H1 (cell line): ENCODE data around the gene RBMS1. TPM values are rescaled to one million over a fixed set of nuclear protein-coding genes. Genes with fewer than 3 reads are reported as not detected.

Source experiments
- CTCF ChIA-PET: fragments of 300-600 bp; sonication (Branson Sonifier 250); formaldehyde crosslinking; loops from one replicate; lab custom pipeline; 2021; ENCODE audit not compliant: partially characterized antibody; lab: Charles Lee
- POLR2A ChIA-PET: fragments of 300-600 bp; sonication (Branson Sonifier 250); formaldehyde crosslinking; loops from one replicate; lab custom pipeline; 2021; ENCODE audit warnings: inconsistent platforms; ENCODE audit not compliant: partially characterized antibody; lab: Charles Lee
- DNase-seq, 2 experiments: peaks; one replicate each; pipeline versions ENCODE4 v3.0.0 to v3.0.0-alpha.2; 2010 to 2022; ENCODE audit warnings: low spot score in 2 of 2, low read depth in 1 of 2, mixed read lengths in 1 of 2
- FAIRE-seq: peaks from 2 replicates; lab custom pipeline; 2011; peaks lifted over from hg19 to GRCh38; lab: Jason Lieb, UNC
- H2AFZ ChIP-seq: 2 replicates; pipeline ENCODE4 v1.8.1; 2012; ENCODE audit warnings: low read length, inconsistent platforms
- H2AK5ac ChIP-seq: 2 replicates; pipeline ENCODE4 v1.6.1; 2013; ENCODE audit warnings: low read depth, low read length
- H2BK120ac ChIP-seq: replicated peaks from 2 replicates; pipeline ENCODE3; 2013; ENCODE audit warnings: low read depth, low read length, inconsistent platforms
- H2BK12ac ChIP-seq: 2 replicates; pipeline ENCODE4 v1.6.1; 2013; ENCODE audit warnings: low read depth, low read length
- H2BK15ac ChIP-seq: 2 replicates; pipeline ENCODE4 v1.6.1; 2013; ENCODE audit warnings: low read length
- H2BK20ac ChIP-seq: 2 replicates; pipeline ENCODE4 v1.6.1; 2013; ENCODE audit warnings: low read length
- H2BK5ac ChIP-seq: 2 replicates; pipeline ENCODE4 v1.6.1; 2013; ENCODE audit warnings: low read depth, low read length
- H3K14ac ChIP-seq: 2 replicates; pipeline ENCODE4 v1.6.1; 2013; ENCODE audit warnings: inconsistent platforms; ENCODE audit not compliant: insufficient read length
- H3K18ac ChIP-seq: 2 replicates; pipeline ENCODE4 v1.6.1; 2013; ENCODE audit warnings: low read length; ENCODE audit errors: extremely low read depth
- H3K23ac ChIP-seq: 2 replicates; pipeline ENCODE4 v1.6.1; 2013; ENCODE audit warnings: inconsistent platforms; ENCODE audit not compliant: insufficient read length
- H3K23me2 ChIP-seq: 2 replicates; pipeline ENCODE4 v1.6.1; 2013; ENCODE audit warnings: low read depth, low read length
- H3K27ac ChIP-seq: 2 replicates; pipeline ENCODE4 v1.6.1; 2011; ENCODE audit warnings: low read depth, low read length, inconsistent platforms
- H3K27me3 ChIP-seq, 4 experiments: replicated peaks in 1 of 4; 1 replicate in 1 of 4; 2 replicates in 3 of 4; pipeline versions ENCODE4 v1.6.1 to v1.8.1; 2011 to 2013; ENCODE audit warnings: low read length in 3 of 4, mild to moderate bottlenecking in 3 of 4, inconsistent platforms in 2 of 4, mixed read lengths in 2 of 4, moderate library complexity in 1 of 4; ENCODE audit not compliant: control insufficient read depth in 3 of 4, insufficient read depth in 3 of 4; ENCODE audit errors: extremely low read depth in 1 of 4
- H3K36me3 ChIP-seq, 4 experiments: 2 replicates each; pipeline versions ENCODE4 v1.6.1 to v1.8.1; 2011 to 2013; ENCODE audit warnings: mild to moderate bottlenecking in 4 of 4, low read length in 3 of 4, moderate library complexity in 2 of 4, control low read depth in 1 of 4, inconsistent platforms in 1 of 4; ENCODE audit not compliant: insufficient read depth in 4 of 4, control insufficient read depth in 2 of 4
- H3K4ac ChIP-seq: replicated peaks from 2 replicates; pipeline ENCODE3; 2013; ENCODE audit warnings: low read length, low read depth, mixed read lengths, inconsistent platforms; ENCODE audit not compliant: insufficient read length
- H3K4me1 ChIP-seq, 4 experiments: replicated peaks in 1 of 4; 1 replicate in 1 of 4; 2 replicates in 3 of 4; pipeline versions ENCODE4 v1.6.1 to v1.8.1; 2011 to 2013; ENCODE audit warnings: low read length in 3 of 4, inconsistent platforms in 2 of 4, mixed read lengths in 1 of 4; ENCODE audit not compliant: insufficient read depth in 4 of 4, control insufficient read depth in 3 of 4
- H3K4me2 ChIP-seq, 2 experiments: 2 replicates each; pipeline versions ENCODE4 v1.6.1 to v1.8.1; 2011 to 2013; ENCODE audit warnings: low read depth in 2 of 2, low read length in 2 of 2, control low read depth in 1 of 2, inconsistent platforms in 1 of 2, mild to moderate bottlenecking in 1 of 2; ENCODE audit not compliant: insufficient read depth in 1 of 2
- H3K4me3 ChIP-seq, 4 experiments: fragments of 200-600, 300-600 bp in 1 of 4; sonication (generic), shearing (Covaris generic), sonication (Bioruptor Twin) in 1 of 4; 2 replicates each; pipeline versions ENCODE4 v1.5.1 to v1.8.1; 2011 to 2016; ENCODE audit warnings: low read length in 4 of 4, low read depth in 3 of 4, control low read depth in 2 of 4, inconsistent platforms in 2 of 4, mild to moderate bottlenecking in 2 of 4, mixed read lengths in 1 of 4, moderate library complexity in 1 of 4; ENCODE audit not compliant: insufficient read depth in 2 of 4; ENCODE audit errors: extremely low read depth in 1 of 4
- H3K56ac ChIP-seq: replicated peaks from 2 replicates; pipeline ENCODE3; 2013; ENCODE audit warnings: low read depth, mild to moderate bottlenecking, mixed read lengths, low read length, inconsistent platforms; ENCODE audit not compliant: insufficient read length
- H3K79me1 ChIP-seq: 2 replicates; pipeline ENCODE4 v1.6.1; 2013; ENCODE audit warnings: low read depth, low read length, control low read depth
- H3K79me2 ChIP-seq, 2 experiments: 2 replicates each; pipeline versions ENCODE4 v1.6.1 to v1.8.1; 2012 to 2013; ENCODE audit warnings: low read length in 2 of 2, mild to moderate bottlenecking in 2 of 2, inconsistent platforms in 1 of 2; ENCODE audit not compliant: insufficient read depth in 2 of 2, control insufficient read depth in 1 of 2
- H3K9ac ChIP-seq, 4 experiments: replicated peaks in 1 of 4; 1 replicate in 1 of 4; 2 replicates in 3 of 4; pipeline versions ENCODE4 v1.6.1 to v1.8.1; 2011 to 2013; ENCODE audit warnings: low read depth in 3 of 4, low read length in 3 of 4, control low read depth in 2 of 4, mild to moderate bottlenecking in 2 of 4, moderate library complexity in 2 of 4, inconsistent platforms in 1 of 4; ENCODE audit errors: extremely low read depth in 1 of 4
- H3K9me3 ChIP-seq, 2 experiments: 2 replicates each; pipeline versions ENCODE4 v1.6.1 to v1.8.1; 2012 to 2013; ENCODE audit warnings: mild to moderate bottlenecking in 2 of 2, moderate library complexity in 2 of 2, control low read depth in 1 of 2, inconsistent platforms in 1 of 2, low read depth in 1 of 2, low read length in 1 of 2, mixed read lengths in 1 of 2; ENCODE audit not compliant: insufficient read depth in 2 of 2
- H4K20me1 ChIP-seq, 2 experiments: replicated peaks in 1 of 2; 2 replicates each; pipeline versions ENCODE3 to v1.8.1; 2011 to 2013; ENCODE audit warnings: inconsistent platforms in 2 of 2, low read length in 2 of 2, mild to moderate bottlenecking in 1 of 2; ENCODE audit not compliant: insufficient read depth in 2 of 2, control insufficient read depth in 1 of 2
- H4K5ac ChIP-seq: 2 replicates; pipeline ENCODE4 v1.6.1; 2013; ENCODE audit warnings: low read length, low read depth, mixed read lengths, inconsistent platforms; ENCODE audit not compliant: insufficient read length
- H4K8ac ChIP-seq: 2 replicates; pipeline ENCODE4 v1.8.0; 2013; ENCODE audit warnings: mild to moderate bottlenecking, moderate library complexity, low read length, inconsistent platforms; ENCODE audit not compliant: insufficient read depth; ENCODE audit errors: extremely low read depth
- H4K91ac ChIP-seq: replicated peaks from 2 replicates; pipeline ENCODE3; 2013; ENCODE audit warnings: low read length, mixed read lengths, inconsistent platforms; ENCODE audit not compliant: insufficient read length
- KDM5A ChIP-seq: fragments of 200-600 bp; IDR thresholded peaks from 2 replicates; pipeline ENCODE4 v1.7.1; 2012; ENCODE audit warnings: mild to moderate bottlenecking, low read length, inconsistent platforms, mixed read lengths
- SP2 ChIP-seq: IDR thresholded peaks from 2 replicates; pipeline ENCODE4 v1.6.1; 2012; ENCODE audit warnings: mild to moderate bottlenecking, low read length, inconsistent platforms
- WGBS, 2 experiments: shearing (Covaris generic) in 1 of 2; methylation state at CpG; one replicate each; pipeline versions ENCODE4 v1.1.6 to v1.1.7; 2013 to 2015; ENCODE audit warnings: low lambda C conversion rate in 2 of 2, mixed read lengths in 2 of 2, inconsistent platforms in 1 of 2, low coverage in 1 of 2, missing lambda C conversion rate in 1 of 2; ENCODE audit not compliant: insufficient replicate concordance in 2 of 2, insufficient coverage in 1 of 2, insufficient read length in 1 of 2; ENCODE audit errors: extremely low coverage in 1 of 2, missing lambda C conversion rate in 1 of 2; 5-methylcytosine and 5-hydroxymethylcytosine counted together
- polyA plus RNA-seq, 7 experiments: library from polyadenylated mRNA; depleted of rRNA in 3 of 7; stranded (reverse) in 5 of 7; unstranded in 2 of 7; fragments of >200 nt in 5 of 7; fragments of 200-250 nt in 2 of 7; gene quantifications; 1 replicate in 5 of 7; 2 replicates in 1 of 7; 4 replicates in 1 of 7; pipeline versions ENCODE4 v1.2.1 to v1.2.3, GENCODE V29; 2011 to 2013; ENCODE audit warnings: missing spikeins in 2 of 7, mixed read lengths in 2 of 7
- total RNA-seq: library from RNA; stranded (reverse); fragmentation: NEBNext Ultra II Directional; extraction: Animal tissue kit (Norgen Biotek cat#: 25700); gene quantifications from 2 replicates; pipeline ENCODE4 v1.2.1, GENCODE V29; 2021

The RBMS1 gene
- total and polyA plus RNA-seq, 2 of the 8 experiments (the other 6 are each of a cell fraction or from before 2014, with no cell fraction given): 53.7 to 60.0 TPM

DNA sequence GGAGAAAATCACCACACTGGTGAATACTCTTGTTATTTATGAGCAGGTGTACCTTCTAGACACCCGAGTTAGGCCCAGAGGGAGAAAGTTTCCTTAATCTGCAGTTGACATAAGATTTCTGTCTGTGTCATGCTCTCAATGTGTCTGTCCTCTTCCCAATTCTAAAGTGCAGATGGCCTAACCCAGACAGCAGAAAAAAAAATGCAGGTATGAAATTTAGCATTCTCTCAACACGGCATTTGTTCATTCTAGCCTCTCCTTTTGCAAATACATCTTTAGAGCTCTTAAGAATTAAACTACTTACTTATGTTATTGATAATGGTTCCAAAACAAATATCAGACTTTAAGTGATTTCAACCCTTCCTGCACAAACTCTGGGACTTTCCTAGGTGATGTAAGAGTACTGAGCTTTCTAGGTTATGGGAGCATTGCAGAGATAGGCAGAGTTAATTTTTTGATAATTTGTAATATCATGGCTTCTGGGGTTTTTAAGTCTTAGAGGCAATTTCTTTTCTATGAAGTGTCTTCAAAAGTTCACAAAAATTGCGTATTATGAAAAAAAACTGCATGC, 260.6 kb downstream of the RBMS1 start:
- no peaks in the 10 kb centered on the region for H3K4me1 ChIP-seq
- FAIRE-seq (no peak), DNase-seq (no peak)
- H3K79me2 ChIP-seq: no peaks in the 10 kb centered on the region
- H2AFZ ChIP-seq: no peak overlapping the region
- no peak overlapping the region for H4K91ac ChIP-seq
- TF ChIP-seq SP2: no peak
- no peak for TF ChIP-seq KDM5A
- H3K4me3 ChIP-seq: no peak overlapping the region
- WGBS, 2 experiments: 88% methylated on average over 3 of the region's 3 CpGs; no CpG with 5 or more reads in 1 of the 2 experiments
- no peak overlapping the region for H3K14ac ChIP-seq
- H2BK12ac ChIP-seq: no peak overlapping the region
- no peak overlapping the region for H4K5ac ChIP-seq
- no peak overlapping the region for H3K4ac ChIP-seq
- H2BK15ac ChIP-seq: no peak overlapping the region
- no peak overlapping the region for H3K56ac ChIP-seq
- ChIA-PET POLR2A (no interaction called here), CTCF (interaction anchor here (0.9 to 3.0 kb wide), 6 partner anchors 11 to 737 kb away, joined by 3 to 8 read pairs (median 4); no protein-coding TSS in a partner anchor)
- H2AK5ac ChIP-seq: no peak overlapping the region
- H3K27me3 ChIP-seq: no peaks in the 10 kb centered on the region
- H3K27ac ChIP-seq: no peak overlapping the region
- H3K79me1 ChIP-seq: no peaks in the 10 kb centered on the region
- H3K9me3 ChIP-seq: no peaks in the 10 kb centered on the region
- no peaks in the 10 kb centered on the region for H3K36me3 ChIP-seq
- H2BK120ac ChIP-seq: no peak overlapping the region
- H3K4me2 ChIP-seq: no peak overlapping the region
- no peak overlapping the region for H3K18ac ChIP-seq
- no peak overlapping the region for H2BK5ac ChIP-seq
- H3K9ac ChIP-seq: no peak overlapping the region
- no peaks in the 10 kb centered on the region for H4K20me1 ChIP-seq
- H3K23me2 ChIP-seq: no peaks in the 10 kb centered on the region
- no peak overlapping the region for H3K23ac ChIP-seq
- no peak overlapping the region for H4K8ac ChIP-seq
- H2BK20ac ChIP-seq: no peak overlapping the region
